HepG2 (cell line): Measurements from ENCODE around the gene GDF15. TPM values are rescaled to one million over a fixed set of nuclear protein-coding genes. Genes with fewer than 3 reads are reported as not detected.

Experiments used
- ARHGAP35 ChIP-seq: sonication (generic); formaldehyde crosslinking; IDR thresholded peaks from 2 replicates; pipeline ENCODE4 v1.9.0; 2022; ENCODE audit warnings: mild to moderate bottlenecking, inconsistent platforms, moderate library complexity, missing genetic modification reagents, borderline replicate concordance
- FOXJ3 ChIP-seq: sonication (generic); formaldehyde crosslinking; IDR thresholded peaks from 2 replicates; pipeline ENCODE4 v1.4.0; 2020; ENCODE audit warnings: missing genetic modification reagents, mild to moderate bottlenecking, borderline replicate concordance
- GRHL1 ChIP-seq: sonication (generic); formaldehyde crosslinking; conservative IDR thresholded peaks from 2 replicates; pipeline ENCODE4 v1.8.0; 2022; ENCODE audit warnings: missing genetic modification reagents
- IRF9 ChIP-seq: sonication (generic); formaldehyde crosslinking; IDR thresholded peaks from 2 replicates; pipeline ENCODE4 v1.8.0; 2022; ENCODE audit warnings: missing genetic modification reagents, mild to moderate bottlenecking, borderline replicate concordance
- NR2F6 ChIP-seq, 2 experiments: IDR thresholded peaks; 2 replicates each; pipeline ENCODE4 v1.6.1; 2016; ENCODE audit warnings: antibody characterized with exemption in 1 of 2, mild to moderate bottlenecking in 1 of 2
- PBX2 ChIP-seq: IDR thresholded peaks from 2 replicates; pipeline ENCODE4 v1.6.1; 2016; ENCODE audit warnings: control low read depth
- SATB2 ChIP-seq: sonication (generic); formaldehyde crosslinking; IDR thresholded peaks from 2 replicates; pipeline ENCODE4 v1.5.0; 2020; ENCODE audit warnings: missing genetic modification reagents
- THAP11 ChIP-seq: IDR thresholded peaks from 2 replicates; pipeline ENCODE4 v1.6.1; 2016; ENCODE audit warnings: missing biosample characterization, missing genetic modification reagents
- ZC3H4 ChIP-seq: sonication (generic); formaldehyde crosslinking; IDR thresholded peaks from 2 replicates; pipeline ENCODE4 v1.4.0; 2020; ENCODE audit warnings: missing genetic modification reagents, borderline replicate concordance
- ZEB1 ChIP-seq: IDR thresholded peaks from 2 replicates; pipeline ENCODE4 v1.6.1; 2012; ENCODE audit warnings: mild to moderate bottlenecking, low read depth, inconsistent platforms; ENCODE audit not compliant: insufficient replicate concordance
- ZFP62 ChIP-seq: sonication (generic); formaldehyde crosslinking; IDR thresholded peaks from 2 replicates; pipeline ENCODE4 v1.4.0; 2020; ENCODE audit warnings: missing genetic modification reagents
- ZFX ChIP-seq: sonication (generic); formaldehyde crosslinking; IDR thresholded peaks from 2 replicates; pipeline ENCODE4 v1.4.0; 2020; ENCODE audit warnings: mild to moderate bottlenecking, low read depth, missing genetic modification reagents, moderate library complexity
- ZNF12 ChIP-seq: sonication (generic); formaldehyde crosslinking; IDR thresholded peaks from 2 replicates; pipeline ENCODE4 v1.5.0; 2020; ENCODE audit warnings: missing genetic modification reagents
- ZNF275 ChIP-seq: sonication (generic); formaldehyde crosslinking; IDR thresholded peaks from 2 replicates; pipeline ENCODE4 v1.8.0; 2022; ENCODE audit warnings: missing genetic modification reagents, mild to moderate bottlenecking, inconsistent platforms, borderline replicate concordance
- ZNF547 ChIP-seq: sonication (generic); formaldehyde crosslinking; IDR thresholded peaks from 2 replicates; pipeline ENCODE4 v1.5.1; 2020; ENCODE audit warnings: mild to moderate bottlenecking, missing genetic modification reagents
- ZNF605 ChIP-seq: sonication (generic); formaldehyde crosslinking; IDR thresholded peaks from 2 replicates; pipeline ENCODE4 v1.8.0; 2022; ENCODE audit warnings: mild to moderate bottlenecking, missing genetic modification reagents
- ZNF709 ChIP-seq: sonication (generic); formaldehyde crosslinking; IDR thresholded peaks from 2 replicates; pipeline ENCODE4 v1.5.0; 2020; ENCODE audit warnings: mild to moderate bottlenecking, missing genetic modification reagents
- ZNF75D ChIP-seq: sonication (generic); formaldehyde crosslinking; IDR thresholded peaks from 2 replicates; pipeline ENCODE4 v1.8.1; 2023; ENCODE audit warnings: missing genetic modification reagents, mild to moderate bottlenecking, borderline replicate concordance
- ZNF780A ChIP-seq: sonication (generic); formaldehyde crosslinking; IDR thresholded peaks from 2 replicates; pipeline ENCODE4 v1.8.0; 2022; ENCODE audit warnings: mild to moderate bottlenecking, missing genetic modification reagents, moderate library complexity
- ZNF878 ChIP-seq: sonication (generic); formaldehyde crosslinking; IDR thresholded peaks from 2 replicates; pipeline ENCODE4 v1.8.1; 2023; ENCODE audit warnings: mild to moderate bottlenecking, missing genetic modification reagents, moderate library complexity
- polyA plus RNA-seq, 8 experiments: library from polyadenylated mRNA; depleted of rRNA in 3 of 8; stranded (reverse) in 7 of 8; unstranded in 1 of 8; fragments of >200 nt; fragmentation: Illumina TruSeq in 4 of 8; extraction: Trizol in 4 of 8; gene quantifications; 2 replicates each; pipeline versions ENCODE4 v1.2.1 to v1.2.3, GENCODE V29; 2011 to 2016; ENCODE audit warnings: low read depth in 4 of 8, missing spikeins in 1 of 8, mixed read lengths in 1 of 8; ENCODE audit not compliant: insufficient read depth in 1 of 8
- total RNA-seq, 5 experiments: library from RNA; depleted of rRNA; stranded (reverse); fragments of >200 nt; fragmentation: Illumina TruSeq; extraction: Trizol; gene quantifications; 2 replicates each; pipeline ENCODE4 v1.2.3, GENCODE V29; 2016; ENCODE audit warnings: low read depth in 1 of 5
- TF ChIP-seq, protein P1 (sequence below): sonication (generic); formaldehyde crosslinking; IDR thresholded peaks from 2 replicates; pipeline ENCODE4 v1.4.0; 2020; ENCODE audit warnings: mild to moderate bottlenecking, low read depth, missing genetic modification reagents
- TF ChIP-seq, protein P2 (sequence below): sonication (generic); formaldehyde crosslinking; IDR thresholded peaks from 2 replicates; pipeline ENCODE4 v1.4.0; 2020; ENCODE audit warnings: mild to moderate bottlenecking, missing genetic modification reagents

Gene GDF15
- total and polyA plus RNA-seq, 2 of the 13 experiments (the other 11 are each of a cell fraction or from before 2014, with no cell fraction given): 146 to 422 TPM

- TF ChIP-seq IRF9 (CRISPR knock-in tag): peak; percentile 85; the same call in 1 of the 2 replicates
- TF ChIP-seq ZC3H4: no peak; the same call in 1 of the 2 replicates
- no peak for TF ChIP-seq SATB2 (CRISPR knock-in tag)
- TF ChIP-seq ZNF275 (CRISPR knock-in tag): peak; percentile 94
- TF ChIP-seq ZNF878 (CRISPR knock-in tag): peak; percentile 98
- no peak for TF ChIP-seq GRHL1
- peak; percentile 78 for TF ChIP-seq ZFX
- TF ChIP-seq PBX2 (CRISPR knock-in tag): no peak
- peak; percentile 83 for TF ChIP-seq THAP11 (CRISPR knock-in tag)
- 0 out of 2 replicates have a peak, but pooled peaks have one; percentile 18 for TF ChIP-seq ZNF709 (CRISPR knock-in tag)
- TF ChIP-seq, protein P1, sequence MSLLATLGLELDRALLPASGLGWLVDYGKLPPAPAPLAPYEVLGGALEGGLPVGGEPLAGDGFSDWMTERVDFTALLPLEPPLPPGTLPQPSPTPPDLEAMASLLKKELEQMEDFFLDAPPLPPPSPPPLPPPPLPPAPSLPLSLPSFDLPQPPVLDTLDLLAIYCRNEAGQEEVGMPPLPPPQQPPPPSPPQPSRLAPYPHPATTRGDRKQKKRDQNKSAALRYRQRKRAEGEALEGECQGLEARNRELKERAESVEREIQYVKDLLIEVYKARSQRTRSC (CRISPR knock-in tag): no peak
- TF ChIP-seq ZNF780A: peak; percentile 90
- no peak for TF ChIP-seq ZNF75D
- TF ChIP-seq ZNF547 (CRISPR knock-in tag): peak; percentile 48; the same call in 1 of the 2 replicates
- TF ChIP-seq FOXJ3 (CRISPR knock-in tag): peak; percentile 98
- TF ChIP-seq, protein P2, sequence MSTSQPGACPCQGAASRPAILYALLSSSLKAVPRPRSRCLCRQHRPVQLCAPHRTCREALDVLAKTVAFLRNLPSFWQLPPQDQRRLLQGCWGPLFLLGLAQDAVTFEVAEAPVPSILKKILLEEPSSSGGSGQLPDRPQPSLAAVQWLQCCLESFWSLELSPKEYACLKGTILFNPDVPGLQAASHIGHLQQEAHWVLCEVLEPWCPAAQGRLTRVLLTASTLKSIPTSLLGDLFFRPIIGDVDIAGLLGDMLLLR (CRISPR knock-in tag): 0 out of 2 replicates have a peak, but pooled peaks have one; percentile 35
- TF ChIP-seq ARHGAP35 (CRISPR knock-in tag): peak; percentile 28; the same call in 1 of the 2 replicates
- TF ChIP-seq NR2F6 (IDR thresholded peaks at IDR 0.05): peak; percentile 98
- TF ChIP-seq NR2F6 (CRISPR knock-in tag; IDR thresholded peaks at IDR 0.05): peak; percentile 95
- TF ChIP-seq ZNF605 (CRISPR knock-in tag): peak; percentile 70; the same call in 1 of the 2 replicates
- TF ChIP-seq ZNF12 (CRISPR knock-in tag): 0 out of 2 replicates have a peak, but pooled peaks have one; percentile 13
- no peak for TF ChIP-seq ZFP62 (CRISPR knock-in tag)
- peak; percentile 98 for TF ChIP-seq ZEB1
Observed at GRCh38 chr19:18379803-18380747, 5.9 kb upstream of the GDF15 start (continued).
